H9 (cell line): ENCODE measurements around the gene IPO9. TPM values are rescaled to one million over a fixed set of nuclear protein-coding genes. Genes with fewer than 3 reads are reported as not detected.

Experiments
- DNase-seq: peaks from one replicate; pipeline ENCODE4 v3.0.0-alpha.2; 2017
- H2AFZ ChIP-seq: one replicate; pipeline ENCODE4 v1.6.1; 2013; ENCODE audit warnings: mild to moderate bottlenecking, low read length, control low read depth, moderate library complexity
- H2AK5ac ChIP-seq: 2 replicates; pipeline ENCODE4 v1.6.1; 2013; ENCODE audit warnings: low read length, control low read depth, mixed read lengths; ENCODE audit not compliant: insufficient read length
- H2BK120ac ChIP-seq: one replicate; pipeline ENCODE4 v1.6.1; 2013; ENCODE audit warnings: low read depth, mild to moderate bottlenecking, low read length, control low read depth, inconsistent platforms; ENCODE audit not compliant: poor library complexity, severe bottlenecking
- H2BK12ac ChIP-seq: 2 replicates; pipeline ENCODE4 v1.6.1; 2013; ENCODE audit warnings: low read length, control low read depth, mixed read lengths, low read depth; ENCODE audit not compliant: insufficient read length
- H2BK15ac ChIP-seq: 2 replicates; pipeline ENCODE4 v1.6.1; 2013; ENCODE audit warnings: low read depth, low read length, control low read depth
- H2BK20ac ChIP-seq: one replicate; pipeline ENCODE4 v1.6.1; 2013; ENCODE audit warnings: low read depth, mild to moderate bottlenecking, low read length, control low read depth, inconsistent platforms; ENCODE audit not compliant: poor library complexity, severe bottlenecking
- H2BK5ac ChIP-seq: 2 replicates; pipeline ENCODE4 v1.6.1; 2013; ENCODE audit warnings: low read length, control low read depth, mixed read lengths; ENCODE audit not compliant: insufficient read length
- H3K14ac ChIP-seq: 2 replicates; pipeline ENCODE4 v1.6.1; 2013; ENCODE audit warnings: low read length, control low read depth; ENCODE audit not compliant: insufficient read depth
- H3K18ac ChIP-seq: 2 replicates; pipeline ENCODE4 v1.6.1; 2013; ENCODE audit warnings: low read depth, mild to moderate bottlenecking, mixed read lengths, low read length, control low read depth; ENCODE audit not compliant: insufficient read length
- H3K23ac ChIP-seq: 2 replicates; pipeline ENCODE4 v1.6.1; 2013; ENCODE audit warnings: low read length, control low read depth, mixed read lengths, low read depth; ENCODE audit not compliant: insufficient read length
- H3K23me2 ChIP-seq: 2 replicates; pipeline ENCODE4 v1.6.1; 2013; ENCODE audit warnings: low read depth, mild to moderate bottlenecking, mixed read lengths, low read length, control low read depth; ENCODE audit not compliant: insufficient read length, poor library complexity, severe bottlenecking
- H3K27ac ChIP-seq: 2 replicates; pipeline ENCODE4 v1.5.1; 2013; ENCODE audit warnings: low read length, control low read depth, mixed read lengths, low read depth; ENCODE audit not compliant: insufficient read length
- H3K27me3 ChIP-seq: 2 replicates; pipeline ENCODE4 v1.6.1; 2013; ENCODE audit warnings: low read length, control low read depth, inconsistent platforms; ENCODE audit not compliant: insufficient read depth
- H3K4ac ChIP-seq: 2 replicates; pipeline ENCODE4 v1.6.1; 2013; ENCODE audit warnings: low read depth, mild to moderate bottlenecking, control low read depth, inconsistent platforms, low read length, moderate library complexity
- H3K4me1 ChIP-seq: 2 replicates; pipeline ENCODE4 v1.6.1; 2013; ENCODE audit warnings: low read length, control low read depth, inconsistent platforms; ENCODE audit not compliant: insufficient read depth
- H3K4me2 ChIP-seq: 2 replicates; pipeline ENCODE4 v1.6.1; 2013; ENCODE audit warnings: low read length, control low read depth, mixed read lengths; ENCODE audit not compliant: insufficient read length, insufficient read depth
- H3K56ac ChIP-seq: 2 replicates; pipeline ENCODE4 v1.6.1; 2013; ENCODE audit warnings: low read depth, mild to moderate bottlenecking, mixed read lengths, low read length, control low read depth; ENCODE audit not compliant: insufficient read length
- H3K79me1 ChIP-seq: 2 replicates; pipeline ENCODE4 v1.6.1; 2013; ENCODE audit warnings: low read depth, mild to moderate bottlenecking, moderate library complexity, low read length, control low read depth, inconsistent platforms; ENCODE audit not compliant: insufficient read depth, poor library complexity, severe bottlenecking
- H3K79me2 ChIP-seq: 2 replicates; pipeline ENCODE4 v1.6.1; 2013; ENCODE audit warnings: low read length, control low read depth, inconsistent platforms; ENCODE audit not compliant: insufficient read depth
- H3K9ac ChIP-seq: 2 replicates; pipeline ENCODE4 v1.6.1; 2013; ENCODE audit warnings: low read length, control low read depth, mixed read lengths; ENCODE audit not compliant: insufficient read length; ENCODE audit errors: extremely low read depth
- H3K9me3 ChIP-seq: one replicate; pipeline ENCODE4 v1.6.1; 2013; ENCODE audit warnings: low read depth, low read length, inconsistent platforms; ENCODE audit not compliant: control insufficient read depth
- H3T11ph ChIP-seq: one replicate; pipeline ENCODE4 v1.6.1; 2013; ENCODE audit warnings: mild to moderate bottlenecking, low read length, control low read depth, inconsistent platforms
- H4K20me1 ChIP-seq: one replicate; pipeline ENCODE4 v1.6.1; 2013; ENCODE audit not compliant: control insufficient read depth, insufficient read length, insufficient read depth
- H4K5ac ChIP-seq: 2 replicates; pipeline ENCODE4 v1.6.1; 2013; ENCODE audit warnings: low read depth, mild to moderate bottlenecking, mixed read lengths, low read length, control low read depth; ENCODE audit not compliant: insufficient read length
- H4K8ac ChIP-seq: replicated peaks from 2 replicates; pipeline ENCODE4 v1.6.1; 2013; ENCODE audit warnings: low read length, control low read depth, mixed read lengths, low read depth; ENCODE audit not compliant: insufficient read length
- H4K91ac ChIP-seq: 2 replicates; pipeline ENCODE4 v1.6.1; 2013; ENCODE audit warnings: low read depth, mild to moderate bottlenecking, moderate library complexity, mixed read lengths, low read length, control low read depth; ENCODE audit not compliant: insufficient read length
- H3K27ac Mint-ChIP-seq, 3 experiments: 2 replicates in 2 of 3; 3 replicates in 1 of 3; pipeline ENCODE4 v1.8.0; 2020 to 2021; ENCODE audit warnings: mixed read lengths in 3 of 3, mild to moderate bottlenecking in 1 of 3, moderate library complexity in 1 of 3
- H3K27me3 Mint-ChIP-seq: 2 replicates; pipeline ENCODE4 v1.8.0; 2021; ENCODE audit warnings: low read depth, mild to moderate bottlenecking, moderate library complexity, mixed read lengths
- H3K36me3 Mint-ChIP-seq, 3 experiments: 2 replicates in 2 of 3; 3 replicates in 1 of 3; pipeline ENCODE4 v1.8.0; 2020 to 2021; ENCODE audit warnings: low read depth in 3 of 3, mixed read lengths in 3 of 3; ENCODE audit not compliant: insufficient read depth in 1 of 3
- H3K4me1 Mint-ChIP-seq, 2 experiments: 2 replicates each; pipeline ENCODE4 v1.8.0; 2020; ENCODE audit warnings: mixed read lengths in 2 of 2
- H3K4me3 Mint-ChIP-seq, 2 experiments: 2 replicates in 1 of 2; 3 replicates in 1 of 2; pipeline ENCODE4 v1.8.0; 2020 to 2021; ENCODE audit warnings: mild to moderate bottlenecking in 2 of 2, mixed read lengths in 2 of 2, moderate library complexity in 1 of 2
- H3K9me3 Mint-ChIP-seq, 2 experiments: 2 replicates in 1 of 2; 3 replicates in 1 of 2; pipeline ENCODE4 v1.8.0; 2020; ENCODE audit warnings: mild to moderate bottlenecking in 2 of 2, mixed read lengths in 2 of 2, moderate library complexity in 1 of 2
- WGBS: extraction: QIAGEN DNeasy Blood & Tissue Kit; methylation state at CpG from one replicate; pipeline ENCODE4 v1.1.7; 2013; ENCODE audit warnings: missing lambda C conversion rate, low lambda C conversion rate, mixed read lengths; ENCODE audit not compliant: insufficient read length; ENCODE audit errors: extremely low coverage; 5-methylcytosine and 5-hydroxymethylcytosine counted together
- total RNA-seq: library from RNA; stranded (reverse); gene quantifications from 2 replicates; pipeline ENCODE4 v1.2.1, GENCODE V29; 2021
- TF ChIP-seq, protein P1 (sequence below): fragments of 200-600 bp; sonication (generic); conservative IDR thresholded peaks from 3 replicates; pipeline ENCODE4 v1.8.0; 2021; ENCODE audit warnings: antibody characterized with exemption, mild to moderate bottlenecking

Gene IPO9
- total RNA-seq, 1 experiment from 2014 or later, result 104 TPM

DNA sequence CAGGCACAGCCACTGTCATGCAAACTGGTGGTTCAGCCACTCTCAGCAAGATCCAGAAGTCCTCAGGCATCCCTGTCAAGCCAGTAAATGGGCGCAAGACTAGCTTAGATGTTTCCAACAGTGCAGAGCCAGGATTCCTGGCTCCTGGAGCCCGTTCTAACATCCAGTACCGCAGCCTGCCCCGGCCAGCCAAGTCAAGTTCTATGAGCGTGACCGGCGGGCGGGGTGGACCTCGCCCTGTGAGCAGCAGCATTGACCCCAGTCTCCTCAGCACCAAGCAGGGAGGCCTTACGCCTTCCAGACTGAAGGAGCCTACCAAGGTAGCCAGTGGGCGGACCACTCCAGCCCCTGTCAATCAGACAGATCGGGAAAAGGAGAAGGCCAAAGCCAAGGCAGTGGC, 46.6 kb upstream of the IPO9 start:
- Mint-ChIP-seq H3K9me3 (peaks cover 0 to 6% of the 10 kb centered on the region in 2 experiments; a peak in 1 of 5 replicates), H3K27ac (no peak overlapping the region), H3K27me3 (no peaks in the 10 kb centered on the region; the same call in 1 of the 2 replicates), H3K4me3 (no peak overlapping the region), H3K4me1 (peaks cover 8 to 9% of the 10 kb centered on the region in 2 experiments; a peak in 2 of 4 replicates), H3K36me3 (peaks cover 42 to 69% (median 59%) of the 10 kb centered on the region in 3 experiments)
- H2BK5ac ChIP-seq, result no peak overlapping the region
- H2AK5ac ChIP-seq, result no peak overlapping the region
- no peak overlapping the region for H3K27ac ChIP-seq
- WGBS, result no CpG with 5 or more reads among the region's 12 CpGs
- no peak overlapping the region for H4K5ac ChIP-seq
- H2BK15ac ChIP-seq, result no peak overlapping the region
- no peak overlapping the region for H3K4me2 ChIP-seq
- H3K79me1 ChIP-seq, result no peaks in the 10 kb centered on the region
- H3K27me3 ChIP-seq, result no peaks in the 10 kb centered on the region
- H3K9me3 ChIP-seq, result no peaks in the 10 kb centered on the region
- DNase-seq, result no peak
- TF ChIP-seq, protein P1, sequence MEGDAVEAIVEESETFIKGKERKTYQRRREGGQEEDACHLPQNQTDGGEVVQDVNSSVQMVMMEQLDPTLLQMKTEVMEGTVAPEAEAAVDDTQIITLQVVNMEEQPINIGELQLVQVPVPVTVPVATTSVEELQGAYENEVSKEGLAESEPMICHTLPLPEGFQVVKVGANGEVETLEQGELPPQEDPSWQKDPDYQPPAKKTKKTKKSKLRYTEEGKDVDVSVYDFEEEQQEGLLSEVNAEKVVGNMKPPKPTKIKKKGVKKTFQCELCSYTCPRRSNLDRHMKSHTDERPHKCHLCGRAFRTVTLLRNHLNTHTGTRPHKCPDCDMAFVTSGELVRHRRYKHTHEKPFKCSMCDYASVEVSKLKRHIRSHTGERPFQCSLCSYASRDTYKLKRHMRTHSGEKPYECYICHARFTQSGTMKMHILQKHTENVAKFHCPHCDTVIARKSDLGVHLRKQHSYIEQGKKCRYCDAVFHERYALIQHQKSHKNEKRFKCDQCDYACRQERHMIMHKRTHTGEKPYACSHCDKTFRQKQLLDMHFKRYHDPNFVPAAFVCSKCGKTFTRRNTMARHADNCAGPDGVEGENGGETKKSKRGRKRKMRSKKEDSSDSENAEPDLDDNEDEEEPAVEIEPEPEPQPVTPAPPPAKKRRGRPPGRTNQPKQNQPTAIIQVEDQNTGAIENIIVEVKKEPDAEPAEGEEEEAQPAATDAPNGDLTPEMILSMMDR, result no peak
- no peak overlapping the region for H2AFZ ChIP-seq
- no peak overlapping the region for H3K56ac ChIP-seq
- H3T11ph ChIP-seq, result no peak overlapping the region
- H3K4me1 ChIP-seq, result no peaks in the 10 kb centered on the region
- no peak overlapping the region for H3K4ac ChIP-seq
- no peak overlapping the region for H2BK20ac ChIP-seq
- H3K14ac ChIP-seq, result no peak overlapping the region
- no peak overlapping the region for H3K18ac ChIP-seq
- H3K79me2 ChIP-seq, result no peaks in the 10 kb centered on the region
- H4K20me1 ChIP-seq, result no peaks in the 10 kb centered on the region
- no peak overlapping the region for H2BK120ac ChIP-seq
- H3K23ac ChIP-seq, result no peak overlapping the region
- no peak overlapping the region for H4K91ac ChIP-seq
- H2BK12ac ChIP-seq, result no peak overlapping the region
- H4K8ac ChIP-seq, result no peak overlapping the region
- no peak overlapping the region for H3K9ac ChIP-seq
- H3K23me2 ChIP-seq, result no peaks in the 10 kb centered on the region
